Activated B cell treated with CpG ODN at 0.5 μM for 24 hours (primary cell): ENCODE results near the gene LYZL6. TPM values are rescaled to one million over a fixed set of nuclear protein-coding genes. Genes with fewer than 3 reads are reported as not detected.

ENCODE experiments used
- ATAC-seq: fragments of 200-7000 bp; cut with Tn5 transposase; one replicate; pipeline ENCODE4 v1.10.0; 2021; ENCODE audit warnings: low read depth, mild to moderate bottlenecking, moderate library complexity
- CTCF ChIA-PET: fragments of 350-600 bp; sonication (Branson Sonifier 250); formaldehyde crosslinking; loops from one replicate; lab custom pipeline; 2021; ENCODE audit warnings: antibody characterized with exemption; lab: Charles Lee
- POLR2A ChIA-PET: fragments of 350-600 bp; sonication (Branson Sonifier 250); formaldehyde crosslinking; loops from one replicate; lab custom pipeline; 2021; ENCODE audit warnings: antibody characterized with exemption; lab: Charles Lee
- DNase-seq: peaks from one replicate; pipeline ENCODE4 v3.0.0; 2022
- H3K27ac Mint-ChIP-seq: one replicate; pipeline ENCODE4 v1.8.0; 2020; ENCODE audit warnings: mixed read lengths
- H3K27me3 Mint-ChIP-seq: one replicate; pipeline ENCODE4 v1.8.0; 2021; ENCODE audit warnings: mixed read lengths
- H3K36me3 Mint-ChIP-seq: one replicate; pipeline ENCODE4 v1.8.0; 2021; ENCODE audit warnings: low read depth, mixed read lengths
- H3K4me1 Mint-ChIP-seq: one replicate; pipeline ENCODE4 v1.8.0; 2021; ENCODE audit warnings: mixed read lengths
- H3K4me3 Mint-ChIP-seq: one replicate; pipeline ENCODE4 v1.8.0; 2020; ENCODE audit warnings: mild to moderate bottlenecking, mixed read lengths
- H3K9me3 Mint-ChIP-seq: one replicate; pipeline ENCODE4 v1.8.0; 2020; ENCODE audit warnings: mixed read lengths
- CTCF ChIP-seq: fragments of 200-600 bp; IDR thresholded peaks from one replicate; pipeline ENCODE4 v1.8.0; 2022; ENCODE audit warnings: antibody characterized with exemption, mild to moderate bottlenecking
- intact Hi-C: fragments of 100-400 bp; cut with micrococcal nuclease; formaldehyde crosslinking; loops from one replicate; pipeline ENCODE4 v1.15.1; 2024
- total RNA-seq: library from RNA; stranded (reverse); gene quantifications from 2 replicates; pipeline ENCODE4 v1.2.3, GENCODE V29; 2022

The LYZL6 gene
- total RNA-seq, 1 donor from 2014 or later = not detected

DNA sequence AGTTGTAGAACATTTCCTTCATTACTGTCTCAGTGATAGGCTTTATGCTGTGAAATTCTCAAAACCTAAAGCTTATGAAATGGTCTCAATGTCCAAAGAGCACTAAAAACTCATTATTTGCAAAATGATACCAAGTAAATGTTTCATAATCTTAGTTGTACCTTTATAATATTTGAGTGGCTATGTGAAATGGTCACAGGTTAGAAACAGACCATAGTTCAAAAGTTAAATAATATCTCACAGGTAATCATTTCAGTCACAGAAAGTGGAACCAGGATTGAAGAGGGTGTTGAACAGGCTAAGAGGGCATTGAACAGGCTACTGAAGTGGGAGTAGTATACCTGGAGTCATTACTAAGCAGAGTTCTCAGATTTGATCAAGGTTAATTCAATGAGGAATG is 15.8 kb downstream of the LYZL6 start:
- no peaks in the 10 kb centered on the region for H3K36me3 Mint-ChIP-seq
- CTCF ChIA-PET = no interaction called here
- intact Hi-C loops = no loop called here
- no peak overlapping the region for H3K4me3 Mint-ChIP-seq
- no peak for DNase-seq
- no peak overlapping the region for H3K27ac Mint-ChIP-seq
- H3K27me3 Mint-ChIP-seq = no peaks in the 10 kb centered on the region
- peaks cover 19% of the 10 kb centered on the region for H3K4me1 Mint-ChIP-seq
- H3K9me3 Mint-ChIP-seq = no peaks in the 10 kb centered on the region
- no peak for TF ChIP-seq CTCF
- POLR2A ChIA-PET = no interaction called here
- no peak for ATAC-seq

- ATAC-seq (peak; percentile 47), DNase-seq (no peak)
- Mint-ChIP-seq H3K4me3 (no peak overlapping the region), H3K27ac (no peak overlapping the region), H3K36me3 (no peaks in the 10 kb centered on the region), H3K9me3 (no peaks in the 10 kb centered on the region), H3K27me3 (no peaks in the 10 kb centered on the region), H3K4me1 (peaks cover 8% of the 10 kb centered on the region)
- intact Hi-C loops = no loop called here
- ChIA-PET POLR2A (no interaction called here), CTCF (no interaction called here)
- no peak for TF ChIP-seq CTCF
Measured at GRCh38 chr17:35923609-35924114, 19.9 kb downstream of the LYZL6 start.

DNA sequence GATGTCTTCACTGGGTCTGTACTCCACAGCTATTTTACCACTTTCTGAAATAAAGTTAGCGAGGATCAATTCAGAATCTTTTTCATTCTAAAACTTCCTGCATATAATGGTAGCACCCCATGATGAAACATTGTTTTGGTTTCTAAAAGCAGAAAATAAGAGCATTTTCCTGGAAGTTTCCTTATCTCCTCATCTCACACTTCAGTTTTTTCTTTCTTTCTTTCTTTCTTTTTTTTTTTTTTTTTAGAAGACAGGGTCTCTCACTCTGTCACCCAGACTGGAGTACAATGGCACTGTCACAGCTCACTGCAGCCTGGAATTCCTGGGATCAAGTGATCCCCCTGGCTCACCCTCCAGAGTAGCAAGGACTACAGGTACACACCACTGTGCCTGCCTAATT is 23.3 kb downstream of the LYZL6 start:
- ATAC-seq (no peak), DNase-seq (no peak)
- H3K4me3 Mint-ChIP-seq = no peak overlapping the region
- no peaks in the 10 kb centered on the region for H3K36me3 Mint-ChIP-seq
- ChIA-PET CTCF (no interaction called here), POLR2A (no interaction called here)
- TF ChIP-seq CTCF = no peak
- H3K4me1 Mint-ChIP-seq = peaks cover 8% of the 10 kb centered on the region
- H3K27me3 Mint-ChIP-seq = no peaks in the 10 kb centered on the region
- no peaks in the 10 kb centered on the region for H3K9me3 Mint-ChIP-seq
- no peak overlapping the region for H3K27ac Mint-ChIP-seq
- intact Hi-C loops = no loop called here

GRCh38 chr17:35918665-35919064 is 24.8 kb downstream of the LYZL6 start:
- Mint-ChIP-seq H3K4me3 (no peak overlapping the region), H3K9me3 (no peaks in the 10 kb centered on the region), H3K36me3 (no peaks in the 10 kb centered on the region), H3K4me1 (peaks cover 2% of the 10 kb centered on the region), H3K27ac (no peak overlapping the region), H3K27me3 (no peaks in the 10 kb centered on the region)
- TF ChIP-seq CTCF = no peak
- ChIA-PET POLR2A (no interaction called here), CTCF (no interaction called here)
- ATAC-seq = no peak
- intact Hi-C loops = no loop called here
- DNase-seq = no peak

- no peak for DNase-seq
- Mint-ChIP-seq H3K27ac (no peak overlapping the region), H3K9me3 (no peaks in the 10 kb centered on the region), H3K27me3 (no peaks in the 10 kb centered on the region), H3K4me1 (no peaks in the 10 kb centered on the region), H3K36me3 (no peaks in the 10 kb centered on the region), H3K4me3 (no peak overlapping the region)
- no peak for TF ChIP-seq CTCF
- POLR2A ChIA-PET = no interaction called here
- ATAC-seq = no peak
- intact Hi-C loops = no loop called here
- CTCF ChIA-PET = no interaction called here
Measured at GRCh38 chr17:35917519-35918213, 25.8 kb downstream of the LYZL6 start.
